ENCODE data around the gene IGSF21. TPM values are rescaled to one million over a fixed set of nuclear protein-coding genes. Genes with fewer than 3 reads are reported as not detected.

The IGSF21 gene
- polyA plus RNA-seq, 1 donor: 0.54 TPM

DNA sequence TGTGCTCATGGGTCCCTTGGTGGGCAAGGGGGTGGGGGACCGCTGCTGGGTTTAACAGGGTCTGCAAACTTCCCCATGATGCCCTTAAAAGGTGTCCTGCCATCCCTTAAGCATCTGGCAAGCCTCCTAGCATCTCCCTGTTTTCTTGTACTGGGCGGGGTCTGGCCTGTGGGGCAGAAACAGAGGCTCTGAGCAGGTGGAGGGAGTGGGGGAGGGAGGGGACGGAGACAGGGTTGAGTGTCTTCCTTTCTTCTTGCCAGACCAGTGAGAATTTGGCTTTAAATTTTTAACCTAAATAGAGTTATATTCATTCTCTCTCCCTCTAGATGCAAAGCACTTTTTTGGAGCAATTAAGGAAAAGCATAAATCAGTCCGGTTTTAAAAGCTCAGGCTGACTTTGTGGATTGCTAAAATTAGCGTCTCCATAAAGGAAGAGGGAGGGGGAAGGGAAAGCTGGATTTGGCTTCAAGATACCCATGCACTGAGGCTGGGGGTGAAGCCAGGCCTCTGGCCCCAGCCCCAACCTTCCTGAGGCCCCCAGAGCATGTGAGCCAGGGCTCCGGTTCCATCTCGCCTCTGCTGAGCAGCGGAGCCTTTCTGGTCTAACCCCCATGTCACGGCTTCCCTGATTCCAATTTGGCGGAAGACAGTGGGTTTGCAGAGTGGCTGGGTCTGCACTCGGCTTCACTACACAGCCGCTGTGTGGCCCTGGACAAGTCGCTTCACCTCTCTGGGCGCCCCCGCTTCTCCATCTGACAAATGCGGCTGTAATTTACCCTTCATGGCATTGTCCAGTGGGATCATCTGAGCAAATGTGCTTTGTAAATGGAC lies 25.3 kb downstream of the IGSF21 start:
- peaks cover 3% of the 10 kb centered on the region for H3K4me1 ChIP-seq (ENCODE audit: control insufficient read depth, insufficient read depth, low read length)
- no CpG with 5 or more reads among the region's 16 CpGs for WGBS (ENCODE audit: insufficient coverage, low lambda C conversion rate)
- no peaks in the 10 kb centered on the region for H3K9me3 ChIP-seq (ENCODE audit: control insufficient read depth, low read depth, low read length)
- no peaks in the 10 kb centered on the region for H3K36me3 ChIP-seq (ENCODE audit: control insufficient read depth, insufficient read depth, low read length)
- H3K27ac ChIP-seq (ENCODE audit: low read length): no peak overlapping the region
- H3K4me3 ChIP-seq (ENCODE audit: low read length): no peak overlapping the region
- H3K27me3 ChIP-seq (ENCODE audit: control insufficient read depth, insufficient read depth, low read length): peaks cover 7% of the 10 kb centered on the region
- DNase-seq: no peak

DNA sequence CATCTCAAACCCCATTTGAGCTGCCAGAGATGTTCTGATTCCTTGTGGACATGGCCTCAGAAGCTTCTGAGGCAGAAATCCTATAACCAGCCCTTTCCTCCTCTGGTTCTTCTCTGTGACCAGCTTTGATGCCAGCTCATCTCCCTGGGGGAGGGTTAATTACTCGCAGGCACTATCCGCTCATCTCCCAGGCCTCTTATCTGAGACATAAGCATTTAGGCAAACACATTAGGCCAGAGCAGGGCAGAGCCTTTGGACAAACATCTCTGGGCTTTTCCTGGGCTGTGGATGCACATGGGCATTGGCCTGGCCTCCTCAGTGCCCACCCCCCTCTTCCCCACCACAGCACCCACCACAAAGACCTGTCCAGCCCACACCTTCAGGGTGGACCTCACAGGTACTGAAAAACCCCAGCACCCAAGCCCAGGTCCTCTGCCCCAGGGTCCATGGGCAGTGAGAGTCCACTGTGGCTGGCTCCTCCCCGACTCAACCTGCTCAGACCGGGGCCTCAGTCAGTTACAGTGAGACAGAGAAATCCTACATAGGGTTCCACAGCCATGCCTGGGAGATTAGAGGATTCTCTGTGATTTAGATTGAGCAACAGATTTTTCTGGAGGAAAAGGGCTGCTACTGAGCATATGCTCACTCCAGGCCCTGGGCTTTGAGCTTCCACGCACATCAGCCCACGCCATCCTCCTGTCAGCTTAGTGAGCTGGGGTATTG lies 26.9 kb downstream of the IGSF21 start:
- Histone ChIP-seq H3K4me3 (ENCODE audit: low read length) (no peak overlapping the region), H3K9me3 (ENCODE audit: control insufficient read depth, low read depth, low read length) (no peaks in the 10 kb centered on the region), H3K4me1 (ENCODE audit: control insufficient read depth, insufficient read depth, low read length) (no peaks in the 10 kb centered on the region), H3K27ac (ENCODE audit: low read length) (no peak overlapping the region), H3K27me3 (ENCODE audit: control insufficient read depth, insufficient read depth, low read length) (peaks cover 7% of the 10 kb centered on the region), H3K36me3 (ENCODE audit: control insufficient read depth, insufficient read depth, low read length) (no peaks in the 10 kb centered on the region)
- WGBS (ENCODE audit: insufficient coverage, low lambda C conversion rate): no CpG with 5 or more reads among the region's 6 CpGs
- no peak for DNase-seq

DNA sequence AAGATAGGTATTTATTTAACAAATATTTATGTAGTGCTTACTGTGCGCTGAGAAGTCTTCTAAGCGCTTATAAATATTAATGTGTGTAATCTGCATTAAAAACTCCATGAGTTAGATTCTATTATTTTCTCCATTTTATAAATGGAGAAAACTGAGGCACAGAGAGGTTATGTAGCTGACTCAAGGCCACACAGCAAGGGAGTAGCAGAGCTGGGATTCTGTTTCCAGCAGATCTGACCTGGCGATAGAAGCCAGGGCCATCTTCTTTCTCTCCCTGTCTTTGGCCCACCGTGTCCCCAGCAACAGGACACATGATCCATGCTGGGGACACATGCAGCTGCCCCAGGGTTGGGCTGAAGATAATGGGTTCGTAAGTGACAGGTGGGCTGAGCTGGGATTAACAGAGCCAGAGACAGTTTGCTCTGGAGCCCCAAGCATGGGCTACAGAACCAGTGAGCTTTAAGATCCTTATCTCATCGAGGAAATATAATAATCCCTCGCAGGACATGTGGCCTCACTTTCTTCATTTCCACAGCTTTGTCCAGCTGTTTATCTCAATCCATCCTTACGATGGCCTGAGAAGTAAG lies 30.3 kb downstream of the IGSF21 start:
- Histone ChIP-seq H3K4me3 (ENCODE audit: low read length) (no peak overlapping the region), H3K9me3 (ENCODE audit: control insufficient read depth, low read depth, low read length) (no peaks in the 10 kb centered on the region), H3K27me3 (ENCODE audit: control insufficient read depth, insufficient read depth, low read length) (peaks cover 3% of the 10 kb centered on the region), H3K36me3 (ENCODE audit: control insufficient read depth, insufficient read depth, low read length) (no peaks in the 10 kb centered on the region), H3K27ac (ENCODE audit: low read length) (no peak overlapping the region), H3K4me1 (ENCODE audit: control insufficient read depth, insufficient read depth, low read length) (no peaks in the 10 kb centered on the region)
- WGBS (ENCODE audit: insufficient coverage, low lambda C conversion rate): 100% methylated on average over 1 of the region's 8 CpGs
- DNase-seq: no peak

DNA sequence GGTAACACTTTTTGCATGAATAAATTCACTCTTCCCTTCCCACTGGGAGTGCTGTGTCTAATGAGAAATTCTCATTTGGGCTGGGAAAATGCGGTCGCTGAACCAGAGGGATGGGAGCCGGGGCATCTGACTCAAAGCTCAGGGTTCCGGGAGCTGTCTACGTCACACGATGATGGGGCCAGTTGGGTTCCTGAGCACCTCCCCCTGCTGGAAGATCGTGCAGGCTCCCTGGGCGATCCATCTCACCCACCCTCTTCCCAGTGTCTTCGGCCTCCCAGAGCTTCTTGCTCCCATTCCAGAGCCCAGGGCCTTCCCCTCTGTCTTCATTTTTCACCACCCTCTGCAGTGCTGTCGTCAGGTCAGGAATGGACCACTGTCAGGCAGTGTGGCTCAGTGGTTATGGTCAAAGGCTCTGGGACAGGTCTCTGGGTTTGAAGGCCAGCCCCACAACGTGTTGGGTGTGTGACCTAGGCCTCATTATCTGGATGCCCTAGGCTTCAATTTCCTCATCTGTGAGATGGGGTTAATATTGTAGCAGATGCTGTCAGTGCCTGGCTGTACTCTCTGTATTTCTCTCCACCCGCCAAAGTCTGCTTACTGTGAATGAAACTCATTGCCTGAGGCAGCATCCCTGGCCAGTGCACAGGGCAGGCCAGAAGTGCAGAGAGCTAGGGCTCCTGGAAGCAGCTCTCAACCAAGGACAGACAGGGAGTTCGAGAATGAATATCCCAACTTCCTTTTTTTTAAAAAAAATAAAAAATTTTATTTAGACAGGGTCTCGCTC lies 31.8 kb downstream of the IGSF21 start:
- Histone ChIP-seq H3K27me3 (ENCODE audit: control insufficient read depth, insufficient read depth, low read length) (no peaks in the 10 kb centered on the region), H3K4me3 (ENCODE audit: low read length) (no peak overlapping the region)
- no peak for DNase-seq

DNA sequence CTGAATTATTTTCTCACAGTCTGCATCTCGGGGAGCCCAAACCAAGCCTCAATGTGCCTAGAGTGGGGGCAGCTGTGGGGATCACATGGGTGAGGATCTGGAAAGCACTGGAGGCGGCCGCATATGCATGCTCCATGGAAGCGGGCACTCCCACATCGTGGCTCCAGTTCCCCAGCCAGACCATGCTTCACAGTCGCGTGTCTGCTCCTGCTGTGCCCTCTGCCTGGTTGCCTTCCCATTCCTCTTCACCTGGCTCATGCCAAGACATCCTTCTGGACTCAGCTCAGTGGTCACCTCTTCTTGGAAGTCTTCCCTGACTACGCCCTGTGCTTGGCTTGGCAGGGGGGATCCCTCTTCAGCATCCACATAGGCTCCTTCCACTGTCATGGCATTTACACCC lies 32.8 kb downstream of the IGSF21 start:
- no peaks in the 10 kb centered on the region for H3K9me3 ChIP-seq (ENCODE audit: control insufficient read depth, low read depth, low read length)
- DNase-seq: no peak
- H3K4me3 ChIP-seq (ENCODE audit: low read length): no peak overlapping the region
- H3K4me1 ChIP-seq (ENCODE audit: control insufficient read depth, insufficient read depth, low read length): no peaks in the 10 kb centered on the region
- no peaks in the 10 kb centered on the region for H3K27me3 ChIP-seq (ENCODE audit: control insufficient read depth, insufficient read depth, low read length)
- H3K27ac ChIP-seq (ENCODE audit: low read length): no peak overlapping the region
- H3K36me3 ChIP-seq (ENCODE audit: control insufficient read depth, insufficient read depth, low read length): no peaks in the 10 kb centered on the region
- WGBS (ENCODE audit: insufficient coverage, low lambda C conversion rate): no CpG with 5 or more reads among the region's 8 CpGs

More for the DNA sequence above, 31.8 kb downstream of the IGSF21 start:
- Histone ChIP-seq H3K27ac (ENCODE audit: low read length) (no peak overlapping the region), H3K36me3 (ENCODE audit: control insufficient read depth, insufficient read depth, low read length) (no peaks in the 10 kb centered on the region), H3K4me1 (ENCODE audit: control insufficient read depth, insufficient read depth, low read length) (no peaks in the 10 kb centered on the region), H3K9me3 (ENCODE audit: control insufficient read depth, low read depth, low read length) (no peaks in the 10 kb centered on the region)
- WGBS (ENCODE audit: insufficient coverage, low lambda C conversion rate): 83% methylated on average over 1 of the region's 14 CpGs

DNA sequence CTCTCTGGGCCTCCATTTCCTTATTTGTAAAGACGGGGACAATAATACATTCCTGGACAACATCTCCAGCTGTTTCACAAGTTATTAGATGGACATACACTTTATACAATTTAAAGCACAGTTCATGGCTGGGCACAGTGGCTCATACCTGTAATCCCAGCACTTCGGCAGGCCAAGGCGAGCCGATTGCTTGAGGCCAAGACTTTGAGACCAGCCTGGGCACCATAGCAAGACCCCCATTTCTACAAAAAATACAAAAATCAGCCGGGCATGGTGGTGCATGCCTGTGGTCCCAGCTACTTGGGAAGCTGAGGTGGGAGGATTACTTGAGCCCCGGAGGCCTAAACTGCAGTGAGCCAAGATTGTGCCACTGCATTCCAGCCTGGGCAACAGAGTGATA lies 34.1 kb downstream of the IGSF21 start:
- no peaks in the 10 kb centered on the region for H3K9me3 ChIP-seq (ENCODE audit: control insufficient read depth, low read depth, low read length)
- H3K4me3 ChIP-seq (ENCODE audit: low read length): no peak overlapping the region
- H3K27me3 ChIP-seq (ENCODE audit: control insufficient read depth, insufficient read depth, low read length): no peaks in the 10 kb centered on the region
- H3K27ac ChIP-seq (ENCODE audit: low read length): no peak overlapping the region
- DNase-seq: no peak
- H3K36me3 ChIP-seq (ENCODE audit: control insufficient read depth, insufficient read depth, low read length): no peaks in the 10 kb centered on the region
- WGBS (ENCODE audit: insufficient coverage, low lambda C conversion rate): no CpG with 5 or more reads among the region's 6 CpGs
- no peaks in the 10 kb centered on the region for H3K4me1 ChIP-seq (ENCODE audit: control insufficient read depth, insufficient read depth, low read length)

DNA sequence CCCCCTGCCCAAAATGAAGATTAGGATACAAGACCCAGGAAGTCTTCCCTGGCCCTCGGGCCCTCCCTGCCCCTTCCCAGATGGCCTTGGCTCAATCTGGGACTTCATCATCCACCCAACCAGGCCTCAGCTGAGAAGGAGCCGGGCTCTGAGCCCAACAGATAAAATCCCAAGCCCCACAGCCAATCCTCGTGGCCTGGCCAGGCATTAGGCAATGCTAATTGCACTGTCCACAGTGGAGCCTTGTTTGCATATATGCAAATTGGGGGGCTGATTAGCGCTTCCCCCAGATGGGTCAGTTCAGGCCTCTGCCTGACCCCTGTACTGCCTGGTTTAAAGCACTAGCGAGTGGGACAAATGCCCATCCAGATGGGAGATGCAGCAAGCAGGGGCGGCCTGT lies 34.9 kb downstream of the IGSF21 start:
- H3K9me3 ChIP-seq (ENCODE audit: control insufficient read depth, low read depth, low read length): no peaks in the 10 kb centered on the region
- no peaks in the 10 kb centered on the region for H3K36me3 ChIP-seq (ENCODE audit: control insufficient read depth, insufficient read depth, low read length)
- H3K27ac ChIP-seq (ENCODE audit: low read length): no peak overlapping the region
- DNase-seq: no peak
- H3K4me3 ChIP-seq (ENCODE audit: low read length): no peak overlapping the region
- H3K27me3 ChIP-seq (ENCODE audit: control insufficient read depth, insufficient read depth, low read length): no peaks in the 10 kb centered on the region
- WGBS (ENCODE audit: insufficient coverage, low lambda C conversion rate): no CpG with 5 or more reads among the region's 6 CpGs
- H3K4me1 ChIP-seq (ENCODE audit: control insufficient read depth, insufficient read depth, low read length): no peaks in the 10 kb centered on the region

DNA sequence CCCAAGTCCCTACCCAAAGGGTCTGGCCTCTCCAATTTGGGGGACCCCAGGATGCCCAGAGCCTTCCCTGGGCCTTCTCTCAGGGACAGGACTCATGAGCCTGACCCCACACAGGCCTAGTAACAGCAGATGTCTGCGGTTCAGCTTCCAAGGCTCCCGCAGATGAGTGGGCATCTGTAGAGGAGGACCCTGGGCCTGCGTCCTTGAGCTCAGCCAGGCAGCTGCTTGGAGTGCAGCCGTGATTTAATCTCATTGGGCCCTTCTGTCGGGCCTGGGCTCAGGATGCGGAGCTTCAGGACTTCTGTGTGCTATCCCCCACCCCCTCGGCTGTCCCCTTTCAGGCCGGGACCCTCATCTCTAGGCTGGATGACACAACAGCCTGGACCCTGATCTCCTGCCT lies 35.4 kb downstream of the IGSF21 start:
- Histone ChIP-seq H3K4me3 (ENCODE audit: low read length) (no peak overlapping the region), H3K4me1 (ENCODE audit: control insufficient read depth, insufficient read depth, low read length) (no peaks in the 10 kb centered on the region), H3K27me3 (ENCODE audit: control insufficient read depth, insufficient read depth, low read length) (no peaks in the 10 kb centered on the region), H3K36me3 (ENCODE audit: control insufficient read depth, insufficient read depth, low read length) (no peaks in the 10 kb centered on the region), H3K9me3 (ENCODE audit: control insufficient read depth, low read depth, low read length) (no peaks in the 10 kb centered on the region), H3K27ac (ENCODE audit: low read length) (no peak overlapping the region)
- DNase-seq: no peak
- no CpG with 5 or more reads among the region's 8 CpGs for WGBS (ENCODE audit: insufficient coverage, low lambda C conversion rate)

DNA sequence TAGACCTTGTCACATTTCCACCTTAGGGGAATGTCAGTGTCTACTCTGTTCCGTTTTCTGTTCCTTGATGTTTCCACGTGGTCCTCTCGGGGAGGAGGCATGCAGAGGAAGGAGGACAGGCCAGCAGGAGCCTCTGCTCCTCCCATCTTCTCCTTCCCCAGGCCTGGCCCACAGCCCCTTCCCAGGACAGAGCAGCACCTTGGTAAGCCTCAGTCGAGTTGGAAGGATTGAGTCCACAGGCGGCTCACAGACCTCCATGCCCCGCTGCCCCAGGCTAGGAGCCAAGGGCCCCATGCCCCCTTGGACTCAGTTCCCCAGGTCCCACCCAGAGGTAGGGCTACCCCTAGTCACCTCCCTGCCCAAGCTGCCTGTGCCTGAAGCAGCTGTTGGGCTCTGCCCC lies 36.5 kb downstream of the IGSF21 start:
- Histone ChIP-seq H3K9me3 (ENCODE audit: control insufficient read depth, low read depth, low read length) (no peaks in the 10 kb centered on the region), H3K27ac (ENCODE audit: low read length) (no peak overlapping the region), H3K36me3 (ENCODE audit: control insufficient read depth, insufficient read depth, low read length) (no peaks in the 10 kb centered on the region), H3K4me3 (ENCODE audit: low read length) (no peak overlapping the region), H3K27me3 (ENCODE audit: control insufficient read depth, insufficient read depth, low read length) (no peaks in the 10 kb centered on the region), H3K4me1 (ENCODE audit: control insufficient read depth, insufficient read depth, low read length) (no peaks in the 10 kb centered on the region)
- DNase-seq: no peak
- WGBS (ENCODE audit: insufficient coverage, low lambda C conversion rate): no CpG with 5 or more reads among the region's 6 CpGs

Measured in large intestine (tissue), 3 donors.